Right renal pelvis (tissue), 4 donors: ENCODE data around the gene RRAGC. TPM values are rescaled to one million over a fixed set of nuclear protein-coding genes. Genes with fewer than 3 reads are reported as not detected.
A peak's percentile ranks its signal among the peaks of the same experiment; 100 is the strongest.

Experiments
- DNase-seq, 4 donors: peaks; one replicate each; pipeline ENCODE4 v3.0.0-alpha.2; 2013; ENCODE audit warnings: low read depth in 4 of 4, low spot score in 3 of 4, missing footprints in 1 of 4
- polyA plus RNA-seq, 4 donors: library from polyadenylated mRNA; unstranded; fragments of 120-200 nt; gene quantifications; one replicate each; pipeline ENCODE4 v1.2.1, GENCODE V29; 2013; ENCODE audit not compliant: insufficient read length in 4 of 4

RRAGC gene, protein sequence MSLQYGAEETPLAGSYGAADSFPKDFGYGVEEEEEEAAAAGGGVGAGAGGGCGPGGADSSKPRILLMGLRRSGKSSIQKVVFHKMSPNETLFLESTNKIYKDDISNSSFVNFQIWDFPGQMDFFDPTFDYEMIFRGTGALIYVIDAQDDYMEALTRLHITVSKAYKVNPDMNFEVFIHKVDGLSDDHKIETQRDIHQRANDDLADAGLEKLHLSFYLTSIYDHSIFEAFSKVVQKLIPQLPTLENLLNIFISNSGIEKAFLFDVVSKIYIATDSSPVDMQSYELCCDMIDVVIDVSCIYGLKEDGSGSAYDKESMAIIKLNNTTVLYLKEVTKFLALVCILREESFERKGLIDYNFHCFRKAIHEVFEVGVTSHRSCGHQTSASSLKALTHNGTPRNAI
- 10 to 100 TPM; 33.3 to 40.1 (median 39.3) TPM for polyA plus RNA-seq

DNA sequence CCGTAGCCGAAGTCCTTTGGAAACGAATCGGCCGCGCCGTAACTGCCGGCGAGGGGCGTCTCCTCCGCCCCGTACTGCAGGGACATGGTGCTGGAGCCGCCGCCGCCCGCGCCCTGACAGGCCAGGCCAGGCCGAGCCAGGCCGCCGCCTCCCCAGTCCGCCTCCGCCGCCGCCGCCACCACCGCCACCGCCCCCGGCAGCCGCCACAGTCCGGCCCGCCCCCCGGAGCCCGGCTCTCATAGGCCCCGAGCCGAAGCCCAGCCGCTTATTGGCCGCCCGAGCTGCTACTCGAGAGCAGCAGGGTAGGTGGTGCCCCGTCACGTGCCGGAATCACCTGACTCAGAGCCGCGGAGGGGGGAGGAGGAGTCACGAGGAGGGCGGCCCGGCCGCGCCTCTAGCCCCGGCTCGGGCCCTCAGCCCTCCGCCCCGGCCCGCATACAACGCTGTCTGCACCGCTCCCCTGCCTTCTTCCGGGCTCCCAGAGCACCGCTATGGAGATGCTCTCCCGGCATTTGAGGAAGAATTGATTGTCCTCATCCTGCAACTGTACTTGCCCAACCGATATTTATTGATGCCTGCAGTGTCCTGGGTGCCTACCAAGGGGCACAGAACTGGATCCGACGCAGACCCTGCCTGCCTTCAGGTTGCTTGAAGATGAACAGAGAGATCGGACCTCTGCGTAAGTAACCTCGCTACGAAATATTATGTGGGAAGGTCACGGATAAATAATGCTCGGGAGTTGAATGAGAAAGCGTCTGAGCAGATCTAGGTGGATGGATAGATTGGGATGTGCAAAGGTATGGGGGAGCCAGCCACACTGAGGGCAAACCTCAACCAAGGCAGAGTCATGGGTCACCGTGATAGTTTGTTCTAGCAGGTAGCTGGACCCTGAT lies at the start of gene RRAGC:
Gene RRAGC, minus strand, starts transcription at position 212 of the 893 bp plus-strand sequence. Its CDS starts 126 bp downstream, at position 86.
- DNase-seq, result peak; percentile 90 to 95 (median 95)

DNA sequence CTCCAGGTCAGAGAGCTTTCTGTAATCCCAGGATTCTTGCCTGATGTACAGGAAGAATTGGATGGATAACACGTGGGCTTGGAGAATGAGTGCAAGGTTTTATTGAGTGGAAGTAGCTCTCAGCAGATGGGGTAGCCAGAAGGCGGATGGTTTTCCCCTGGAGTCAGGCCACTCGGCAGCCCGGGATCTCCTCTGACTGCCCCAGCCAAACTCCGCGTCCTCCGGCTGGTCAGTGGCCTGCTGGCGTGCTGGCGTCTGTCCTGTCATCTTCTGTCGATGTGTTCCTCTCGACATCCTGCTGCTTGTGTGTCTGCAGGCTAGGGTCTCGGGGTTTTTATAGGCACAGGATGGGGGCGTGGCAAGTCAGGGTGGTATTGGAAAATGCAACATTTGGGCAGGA lies 49.2 kb upstream of the RRAGC start:
- no peak for DNase-seq

DNA sequence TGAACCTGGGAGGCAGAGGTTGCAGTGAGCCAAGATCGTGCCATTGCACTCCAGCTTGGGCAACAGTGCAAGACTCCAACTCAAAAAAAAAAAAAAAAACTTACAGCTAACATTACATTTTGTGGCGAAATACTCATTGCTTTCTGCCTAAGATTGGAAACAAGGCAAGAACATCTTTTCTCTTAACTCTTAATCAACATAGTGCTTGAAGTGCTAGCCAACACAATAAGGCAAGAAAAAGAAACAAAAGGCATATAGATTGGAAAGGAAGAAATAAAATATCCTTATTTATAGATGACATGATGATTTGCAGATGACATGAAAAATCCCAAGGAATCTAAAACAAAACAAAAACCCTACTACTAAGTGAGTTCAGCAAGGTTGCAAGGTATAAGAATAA lies 46.4 kb upstream of the RRAGC start:
- DNase-seq, result no peak

DNA sequence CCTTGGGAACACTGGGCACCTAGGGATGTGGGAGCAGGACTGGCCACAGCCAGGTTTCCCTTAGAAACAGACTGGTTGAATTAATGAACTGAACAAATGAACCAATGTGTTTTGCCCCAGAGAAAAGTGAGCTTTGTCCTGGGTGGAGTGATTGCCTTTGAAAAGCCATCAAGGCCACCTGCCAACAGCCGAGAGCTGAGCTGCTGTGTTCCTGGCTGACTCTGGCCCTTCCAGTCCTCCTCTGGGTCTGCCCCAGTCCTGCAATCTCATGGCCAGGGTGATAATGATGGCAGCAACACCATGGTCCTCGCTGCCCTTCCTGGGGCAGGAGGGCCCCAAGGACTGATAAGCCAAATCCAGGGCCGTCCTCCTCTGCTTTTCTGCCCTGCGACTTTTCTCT lies 40.0 kb upstream of the RRAGC start:
- DNase-seq, result no peak

DNA sequence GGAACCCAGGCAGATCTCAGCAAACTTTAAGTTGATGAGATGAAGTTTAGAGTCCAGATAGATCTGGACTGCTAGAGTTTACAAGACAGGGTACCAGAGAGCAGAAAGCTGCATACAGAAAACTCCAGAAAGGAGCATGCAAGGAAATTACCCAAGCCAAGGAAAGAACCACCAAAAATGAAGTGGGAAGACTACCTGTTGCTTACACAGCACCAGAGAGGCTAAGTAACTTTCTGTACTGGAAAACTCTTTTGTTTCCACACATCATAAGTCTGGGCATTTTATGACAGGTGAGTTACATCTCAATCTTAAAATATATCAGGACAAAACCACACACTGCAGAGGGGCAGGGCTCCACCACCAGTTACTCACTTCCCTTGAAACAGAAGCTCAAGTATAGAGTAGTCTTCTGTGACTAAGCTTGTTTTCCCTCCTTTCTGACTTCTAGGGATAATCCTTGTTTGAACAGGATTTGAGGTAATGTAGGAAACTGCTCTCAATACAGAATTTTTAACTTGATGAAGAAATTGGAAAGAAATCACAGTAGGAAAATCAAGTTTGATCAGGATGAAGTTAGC lies 39.2 kb upstream of the RRAGC start:
- DNase-seq, result no peak

DNA sequence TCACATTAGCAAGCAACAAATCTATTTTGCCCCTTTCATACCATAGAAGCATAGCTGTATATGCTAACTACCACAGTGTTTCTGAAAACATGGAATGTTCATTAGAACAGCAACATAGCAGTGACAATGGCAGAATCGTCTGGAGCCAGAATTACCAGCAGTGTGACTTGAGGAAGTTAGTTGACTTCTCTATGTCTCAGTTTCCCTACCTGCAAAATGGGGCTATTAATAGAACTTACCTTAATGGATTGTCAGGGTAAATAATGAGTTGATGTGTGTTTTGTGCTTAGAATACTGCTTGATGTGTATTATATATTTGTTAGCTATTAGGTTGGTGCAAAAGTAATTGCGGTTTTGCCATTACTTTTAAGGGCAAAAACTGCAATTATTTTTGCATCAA lies 36.6 kb upstream of the RRAGC start:
- no peak for DNase-seq

DNA sequence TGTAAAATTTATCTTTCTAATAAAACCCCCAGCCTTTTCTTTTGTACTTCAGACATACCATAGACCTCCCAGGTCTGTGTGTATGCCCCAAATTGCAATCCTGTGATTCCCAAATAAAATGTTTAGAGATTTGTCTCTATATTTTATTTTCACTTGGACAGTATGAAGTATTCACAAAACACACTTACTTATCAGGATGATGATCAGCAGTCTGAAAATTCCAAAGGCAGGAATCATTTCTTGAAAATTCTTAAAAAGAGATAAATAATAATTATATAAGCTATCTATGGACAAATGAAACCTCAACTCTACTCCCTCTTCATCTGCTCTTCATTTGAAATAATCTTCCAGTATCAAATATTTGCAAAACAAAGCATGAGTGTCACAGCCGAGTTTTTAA lies 33.4 kb upstream of the RRAGC start:
- DNase-seq, result no peak

DNA sequence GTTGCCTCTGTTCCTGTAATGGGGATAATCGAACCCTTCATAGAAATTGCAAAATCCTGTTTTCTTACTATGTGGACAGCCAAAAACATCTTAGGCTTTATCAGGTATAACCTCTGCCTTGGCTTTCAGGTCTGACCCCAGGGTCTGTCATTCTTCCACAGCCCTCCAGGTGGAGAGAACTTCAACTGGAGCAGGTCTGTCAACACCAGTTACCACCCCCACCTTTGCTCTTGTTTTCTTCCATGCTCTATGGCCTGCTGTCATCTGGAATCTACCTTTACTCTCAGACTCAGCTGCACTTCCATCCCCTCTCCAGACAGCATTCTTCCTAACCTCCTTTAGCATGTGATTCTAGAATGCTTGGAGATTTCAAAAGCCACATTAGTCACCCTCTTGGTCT lies 32.2 kb upstream of the RRAGC start:
- DNase-seq, result no peak

DNA sequence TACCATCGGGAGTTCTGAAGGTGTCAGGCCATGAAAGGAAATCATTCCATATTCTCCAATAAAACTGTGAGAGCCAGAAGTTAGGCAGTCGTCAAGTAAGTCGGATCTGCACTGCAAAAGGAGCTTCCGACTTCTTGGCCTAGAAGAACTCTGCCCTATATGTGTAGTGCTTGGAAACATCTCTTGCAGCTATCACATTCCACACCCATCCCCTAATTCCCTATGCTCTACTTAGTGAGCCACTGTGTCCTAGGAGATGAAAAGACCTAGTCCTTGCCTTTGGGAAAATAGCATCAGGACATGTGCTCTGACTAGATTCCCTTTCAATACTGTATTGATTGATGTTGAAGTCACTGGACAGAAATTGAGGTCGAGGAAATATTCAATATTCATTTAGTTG lies 30.0 kb upstream of the RRAGC start:
- no peak for DNase-seq

DNA sequence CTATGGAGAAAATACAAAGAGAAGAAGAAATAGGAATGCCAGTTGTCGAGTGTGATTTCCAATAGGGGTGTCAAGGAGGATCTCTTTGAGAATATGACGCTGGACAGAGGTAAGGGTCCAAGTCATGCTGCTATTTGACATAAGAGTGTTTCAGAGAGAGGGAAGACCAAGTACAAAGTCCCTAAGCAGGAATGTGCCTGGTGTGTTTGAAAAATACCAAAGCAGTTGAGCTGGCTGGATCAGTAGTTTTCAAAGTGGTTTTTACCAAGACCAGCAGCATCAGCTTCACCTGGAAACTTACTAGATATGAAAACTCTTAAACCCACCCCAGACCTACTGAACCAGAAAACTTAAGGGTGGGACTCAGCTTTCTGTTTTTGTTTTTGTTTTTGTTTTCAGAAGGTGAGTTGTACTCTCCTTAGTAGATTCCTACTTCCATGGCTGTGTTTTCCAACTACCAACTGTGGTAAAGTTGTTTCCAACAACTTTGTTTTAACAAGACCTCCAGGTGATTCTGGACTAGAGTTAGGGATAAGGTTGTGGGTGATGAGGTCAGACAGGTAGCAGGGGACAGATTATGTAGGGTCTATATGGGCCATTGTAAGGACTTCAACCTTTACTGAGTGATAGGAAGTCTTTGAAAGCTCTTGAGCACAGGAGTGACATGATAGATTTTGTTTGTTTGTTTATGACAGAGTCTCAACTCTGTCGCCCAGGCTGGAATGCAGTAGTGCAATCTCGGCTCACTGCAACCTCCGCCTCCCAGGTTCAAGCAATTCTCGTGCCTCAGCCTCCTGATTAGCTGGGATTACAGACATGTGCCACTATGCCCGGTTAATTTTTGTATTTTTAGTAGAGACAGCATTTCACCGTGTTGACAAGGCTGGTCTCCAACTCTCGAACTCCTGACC lies 29.1 kb upstream of the RRAGC start:
- DNase-seq, result no peak

DNA sequence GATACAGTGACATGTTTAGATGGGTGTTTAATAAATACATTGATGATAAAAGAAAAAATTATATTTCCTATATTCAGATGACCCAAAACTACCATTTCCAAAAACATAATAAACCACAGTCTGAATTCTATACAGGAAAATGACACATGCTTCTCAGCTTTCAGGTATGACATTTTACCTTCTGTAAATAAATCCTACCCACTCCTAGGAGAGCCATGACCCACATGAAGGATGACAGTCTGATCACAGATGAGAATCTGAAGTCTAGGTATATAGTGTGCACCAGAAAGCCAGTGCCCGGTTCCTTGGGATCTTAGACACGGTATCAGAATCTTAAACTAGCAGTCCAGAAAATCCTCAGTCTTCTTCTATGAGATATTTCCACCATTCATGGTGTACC lies 25.5 kb upstream of the RRAGC start:
- no peak for DNase-seq

DNA sequence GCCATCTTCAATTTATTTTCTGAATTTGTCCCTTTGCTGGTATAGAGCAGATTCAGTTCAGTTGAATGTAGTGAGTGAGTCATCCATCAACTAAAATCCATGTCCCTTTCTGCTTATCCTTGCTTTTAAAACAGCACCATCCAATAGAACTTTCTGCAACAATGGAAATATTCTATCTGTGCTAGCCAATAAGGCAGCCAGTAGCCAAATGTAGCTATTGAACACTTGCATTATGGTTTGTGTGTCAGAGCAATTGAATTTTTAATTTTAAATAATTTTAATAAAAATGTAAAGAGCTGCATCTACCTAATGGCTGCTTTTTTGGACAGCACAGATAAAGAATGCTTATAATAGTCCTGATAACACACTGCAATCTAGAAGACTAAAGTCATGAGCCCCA lies 21.9 kb upstream of the RRAGC start, which contains the start of gene GJA9:
Gene GJA9, minus strand, starts transcription at position 101 of the 400 bp plus-strand sequence. CDS start 5,489 bp downstream, outside the sequence.
- no peak for DNase-seq

DNA sequence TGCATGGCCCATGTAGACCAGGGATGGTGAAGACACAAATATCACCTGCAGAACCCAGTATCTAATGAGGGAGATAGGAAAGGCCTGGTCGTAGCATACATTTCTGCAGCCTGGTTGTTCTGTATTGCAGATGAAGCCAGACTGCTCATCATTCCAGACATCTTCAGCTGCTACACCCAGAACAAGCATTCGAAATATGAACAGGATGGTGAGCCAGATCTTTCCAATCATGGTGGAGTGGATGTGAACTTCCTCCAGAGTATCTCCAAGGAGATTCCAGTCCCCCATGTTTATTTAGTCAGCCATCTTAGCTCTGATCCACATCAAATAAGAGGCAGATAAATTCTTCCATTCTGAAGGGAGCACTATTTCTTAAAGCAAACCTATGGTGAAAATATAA lies 16.2 kb upstream of the RRAGC start:
- no peak for DNase-seq

DNA sequence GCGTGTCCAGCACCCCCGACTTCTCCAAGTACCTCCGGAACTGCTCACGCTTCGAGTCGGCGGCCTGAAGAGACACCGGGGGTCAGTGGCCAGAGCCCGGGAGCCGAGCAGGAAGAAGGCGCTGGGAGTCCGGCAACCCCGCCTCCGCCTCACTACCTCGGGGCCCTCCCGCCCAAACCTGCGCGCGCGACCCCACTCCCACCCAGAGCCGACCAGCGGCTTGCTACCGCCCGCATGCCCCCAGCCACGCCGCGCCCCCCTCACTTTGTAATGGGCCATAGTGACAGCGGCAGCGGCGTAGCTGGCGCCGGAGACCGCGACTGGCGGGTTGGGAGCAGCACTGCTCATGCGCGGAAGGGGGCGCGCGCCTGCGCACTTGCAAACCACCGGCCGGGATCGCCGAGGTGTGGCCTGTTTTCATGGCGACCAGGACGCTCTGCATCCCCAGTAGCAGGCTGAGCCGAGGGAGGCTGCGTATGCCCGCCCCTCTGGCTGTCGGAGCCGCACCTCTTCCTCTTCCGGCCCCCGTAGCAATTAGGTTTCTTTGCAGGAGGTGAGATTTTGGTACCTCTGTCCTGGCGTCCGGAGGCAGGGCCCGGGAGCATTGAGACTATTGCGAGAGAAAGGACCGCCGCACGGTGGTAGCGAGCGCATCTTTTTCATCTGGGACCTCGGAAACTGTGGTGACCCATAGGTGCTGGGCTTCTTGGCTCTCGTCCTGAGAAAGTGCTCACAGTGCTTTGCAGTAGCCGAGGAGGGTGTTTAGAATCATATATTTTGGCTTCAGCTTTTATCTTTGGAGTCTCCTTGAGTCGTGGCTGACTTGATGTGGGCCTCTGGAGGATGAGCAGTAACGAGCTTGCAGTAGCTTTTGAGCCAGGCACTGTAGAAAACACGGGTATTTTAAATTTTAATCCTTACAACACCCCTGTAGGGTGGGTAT lies 13.7 kb upstream of the RRAGC start, which contains the start of gene MYCBP:
Gene MYCBP, minus strand, starts transcription at position 322 of the 943 bp plus-strand sequence. Its CDS starts 43 bp downstream, at position 279.
- peak; percentile 91 to 97 (median 92) for DNase-seq

DNA sequence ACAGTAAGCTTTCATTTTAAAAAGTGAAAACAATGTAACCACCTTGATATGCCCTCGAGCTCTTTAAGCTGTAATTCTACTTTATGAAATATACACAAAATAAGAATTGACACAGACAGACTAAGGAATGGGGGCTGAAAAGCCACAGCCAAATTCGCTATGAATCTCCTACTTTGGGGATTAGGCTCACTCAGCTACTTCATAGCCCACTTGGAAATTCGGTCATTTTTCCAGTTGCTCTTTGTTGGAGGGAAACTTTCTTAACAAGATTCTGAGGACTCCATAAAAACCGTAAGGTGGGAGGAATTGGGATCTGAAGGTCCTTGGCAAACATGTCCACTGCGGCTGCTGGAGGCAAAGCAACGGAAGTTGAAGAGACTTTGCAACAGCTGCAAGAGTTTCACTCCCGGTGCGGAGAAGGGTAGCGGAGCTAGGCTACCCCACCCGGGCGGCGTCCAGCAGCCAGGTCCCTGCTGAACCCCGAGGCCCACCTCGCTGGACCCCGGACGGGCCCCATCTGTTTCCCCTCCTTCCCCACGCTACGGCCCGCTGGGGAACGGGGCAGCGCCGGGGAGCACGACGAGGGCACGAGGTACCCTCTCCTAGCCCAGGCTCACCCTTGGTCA lies 12.9 kb upstream of the RRAGC start:
- DNase-seq, result no peak

DNA sequence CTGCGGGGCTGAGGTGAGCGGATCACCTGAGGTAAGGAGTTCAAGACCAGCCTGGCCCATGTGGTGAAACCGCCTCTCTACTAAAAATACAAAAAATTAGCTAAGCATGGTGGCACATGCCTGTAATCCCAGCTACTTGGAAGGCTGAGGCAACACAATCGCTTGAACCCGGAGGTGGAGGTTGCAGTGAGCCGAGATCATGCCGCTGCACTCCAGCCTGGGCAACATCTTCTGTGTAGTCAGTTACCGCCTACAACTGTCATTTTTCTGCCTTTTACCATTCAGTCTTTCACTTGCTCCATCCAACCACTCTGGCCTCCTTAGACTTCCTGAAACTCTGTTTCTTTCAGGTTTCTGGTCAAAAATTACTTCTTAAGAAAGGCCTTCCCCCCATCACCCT lies 11.4 kb upstream of the RRAGC start:
- DNase-seq, result no peak

DNA sequence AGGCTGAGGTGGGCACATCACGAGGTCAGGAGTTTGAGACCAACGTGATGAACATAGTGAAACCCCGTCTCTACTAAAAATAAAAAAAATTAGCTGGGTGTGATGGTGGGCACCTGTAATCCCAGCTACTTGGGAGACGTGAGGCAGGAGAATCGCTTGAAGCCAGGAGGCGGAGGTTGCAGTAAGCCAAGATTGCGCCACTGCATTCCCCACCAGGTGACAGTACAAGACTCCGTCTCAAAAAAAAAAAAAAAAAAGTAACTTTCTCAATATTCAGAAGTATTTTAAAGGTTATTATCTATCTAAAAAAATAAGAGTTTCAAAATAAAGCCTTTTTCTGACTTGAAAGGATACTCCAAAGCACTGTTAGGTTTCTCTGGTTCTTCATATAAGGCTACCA lies 7.6 kb upstream of the RRAGC start:
- no peak for DNase-seq

DNA sequence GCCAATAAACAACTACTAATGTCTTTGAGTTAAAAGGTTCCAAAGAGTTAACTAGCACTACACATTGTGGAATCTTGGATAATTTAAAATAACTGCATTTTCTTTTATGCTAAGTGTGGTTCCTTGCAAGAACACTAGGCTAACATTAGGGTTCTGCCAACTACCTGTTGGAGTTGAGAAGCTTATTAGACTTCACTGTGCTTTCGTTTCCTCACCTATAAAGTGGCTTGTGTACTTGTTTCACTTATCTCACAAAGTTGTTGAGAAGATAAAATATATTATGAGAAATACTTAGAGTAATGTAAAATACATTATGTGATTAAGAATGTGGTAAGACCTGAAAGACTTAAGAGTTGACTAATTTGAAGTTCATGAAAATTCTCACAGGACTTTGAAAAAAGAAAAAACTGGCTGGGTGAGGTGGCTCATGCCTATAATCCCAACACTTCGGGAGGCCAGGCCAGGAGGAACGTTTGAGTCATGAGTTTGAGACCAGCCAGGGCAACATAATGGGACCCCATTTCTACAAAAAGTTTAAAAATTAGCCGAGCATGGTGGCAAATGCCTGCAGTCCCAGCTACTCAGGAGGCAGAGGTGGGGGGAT lies 5.6 kb upstream of the RRAGC start:
- DNase-seq, result no peak
